RPMI7951 (cell line): ENCODE results near the gene CHN2. TPM values are rescaled to one million over a fixed set of nuclear protein-coding genes. Genes with fewer than 3 reads are reported as not detected.

Experiments
- DNase-seq: peaks from one replicate; pipeline ENCODE4 v3.0.0-alpha.2; 2012; ENCODE audit warnings: low read depth
- total RNA-seq: library from RNA; depleted of rRNA; stranded (reverse); fragments of >200 nt; shearing (Covaris generic); gene quantifications from 2 replicates; pipeline ENCODE4 v1.2.3, GENCODE V29; 2014

CHN2 gene
- total RNA-seq, 1 experiment from 2014 or later, result 0.36 TPM

- no peak for DNase-seq
Measured at GRCh38 chr7:29424984-29425309, 230.4 kb downstream of the CHN2 start.

- DNase-seq, result no peak
Measured at GRCh38 chr7:29426587-29426986, 232.0 kb downstream of the CHN2 start.

DNA sequence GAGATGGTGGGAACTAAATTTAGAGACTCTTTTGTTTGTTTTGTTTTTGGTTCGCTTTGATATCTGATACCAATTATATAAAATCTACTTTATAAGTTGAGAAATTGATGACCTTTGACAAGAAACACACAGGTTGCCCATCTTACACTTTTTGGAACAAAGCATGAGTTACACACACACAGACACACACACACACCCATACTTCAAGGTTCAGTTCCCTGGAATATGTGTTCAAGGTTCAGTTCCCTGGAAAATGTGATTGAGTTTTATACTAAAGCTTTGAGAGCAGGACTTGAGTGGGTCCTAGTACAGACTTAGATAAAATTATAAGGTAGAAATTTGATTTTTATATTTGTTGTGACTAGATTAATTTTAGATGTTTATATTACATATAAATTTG lies 234.8 kb downstream of the CHN2 start:
- no peak for DNase-seq

- no peak for DNase-seq
Measured at GRCh38 chr7:29430279-29430949, 235.8 kb downstream of the CHN2 start.

DNA sequence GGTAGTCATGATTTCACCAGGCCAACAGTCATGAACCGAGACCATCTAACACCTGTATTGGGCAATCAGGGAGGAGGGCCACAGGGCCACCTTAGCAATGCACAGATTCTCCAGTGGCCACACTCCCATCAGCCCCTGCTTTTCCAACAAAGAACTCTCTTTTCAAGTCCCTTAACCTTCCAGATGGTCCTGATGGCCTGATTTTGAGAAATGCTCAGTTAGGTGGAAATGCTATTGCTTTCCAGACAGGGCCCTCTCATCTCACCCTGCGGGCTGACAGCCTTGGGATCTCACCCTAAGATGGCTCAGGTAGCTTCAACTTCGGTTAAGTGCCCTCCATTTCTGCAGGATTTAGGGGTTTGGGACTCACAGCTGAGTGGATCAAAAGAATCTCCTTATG lies 237.1 kb downstream of the CHN2 start:
- DNase-seq, result no peak

GRCh38 chr7:29432721-29433120 lies 238.1 kb downstream of the CHN2 start:
- DNase-seq, result no peak

DNA sequence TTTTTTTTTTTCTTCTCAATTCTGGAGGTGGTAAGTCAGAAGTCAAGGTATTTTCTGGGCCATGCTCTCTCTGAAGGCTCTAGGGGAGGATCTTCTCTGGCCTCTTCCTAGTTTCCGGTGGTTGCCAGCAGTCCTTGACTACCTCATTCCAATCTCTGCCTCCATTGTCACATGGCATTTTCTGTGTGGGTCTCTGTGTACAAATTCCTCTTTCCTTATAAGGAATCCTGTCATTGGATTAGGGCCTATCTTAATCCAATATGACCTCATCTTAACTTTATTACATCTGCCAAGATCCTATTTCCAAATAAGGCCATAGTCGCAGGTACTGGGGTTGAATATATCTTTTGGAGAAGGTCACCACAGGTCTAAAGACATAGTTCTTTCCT lies 239.8 kb downstream of the CHN2 start:
- DNase-seq, result no peak

GRCh38 chr7:29435167-29435566 lies 240.6 kb downstream of the CHN2 start:
- no peak for DNase-seq

GRCh38 chr7:29435902-29436301 lies 241.3 kb downstream of the CHN2 start:
- DNase-seq, result no peak

DNA sequence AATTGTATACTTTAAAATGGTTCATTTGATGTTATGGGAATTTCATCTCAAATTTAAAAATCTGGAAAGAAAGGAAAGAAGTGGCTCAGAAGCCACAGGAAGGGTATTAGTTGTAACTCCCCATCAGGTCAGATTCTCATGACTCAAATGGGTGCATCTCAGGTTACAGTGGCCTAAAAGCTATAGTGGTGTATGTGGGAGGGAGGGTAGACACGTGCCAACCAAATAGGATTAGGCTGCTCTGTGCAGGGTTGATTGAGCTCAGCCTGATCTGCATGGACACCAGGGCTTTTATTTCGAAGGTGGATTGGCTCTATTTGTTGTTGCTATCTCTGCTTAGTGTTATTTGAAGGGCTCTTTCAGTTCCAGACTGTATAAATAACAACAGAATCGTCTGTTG lies 247.6 kb downstream of the CHN2 start:
- peak; percentile 49 for DNase-seq

- DNase-seq, result no peak
Measured at GRCh38 chr7:29443552-29443951, 249.0 kb downstream of the CHN2 start.

DNA sequence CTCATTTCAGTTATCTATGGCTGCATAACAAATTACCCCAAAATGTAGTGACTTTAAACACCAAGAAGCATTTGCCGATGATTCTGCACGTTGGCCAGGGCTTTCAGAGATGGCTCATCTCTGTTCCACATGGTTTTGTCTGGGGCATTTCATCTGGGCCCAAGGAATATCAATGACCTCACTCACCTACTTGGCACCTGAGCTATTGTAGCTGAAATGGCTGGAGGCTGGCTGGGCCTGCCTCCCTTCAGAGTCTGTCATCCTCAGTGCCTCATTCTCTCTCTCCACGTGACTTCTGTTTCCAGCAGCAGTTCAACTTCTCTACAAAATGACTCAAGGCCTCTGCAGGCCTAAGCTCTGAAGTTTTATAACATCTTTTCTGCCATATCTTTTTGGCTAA lies 249.7 kb downstream of the CHN2 start:
- no peak for DNase-seq

DNA sequence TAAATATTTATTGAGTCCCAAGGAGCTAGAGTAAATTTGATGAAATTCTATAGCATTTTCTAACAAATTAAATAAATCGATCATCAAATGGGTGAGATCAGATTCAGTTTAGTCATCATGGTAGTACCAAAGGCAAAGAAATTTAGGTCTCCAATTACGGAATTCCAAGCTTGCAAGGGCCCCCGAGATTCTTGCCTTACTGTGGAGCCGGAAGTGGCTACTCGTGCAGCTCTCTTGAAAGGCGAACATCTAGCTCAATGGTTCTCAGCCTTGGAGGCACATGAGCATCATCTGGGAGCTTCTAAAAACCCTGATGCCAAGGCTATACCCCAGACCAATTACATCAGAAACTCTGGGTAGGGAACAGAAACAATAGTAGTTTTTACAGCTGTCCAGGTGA lies 251.2 kb downstream of the CHN2 start:
- no peak for DNase-seq

- DNase-seq, result no peak
Measured at GRCh38 chr7:29447828-29448227, 253.3 kb downstream of the CHN2 start.

DNA sequence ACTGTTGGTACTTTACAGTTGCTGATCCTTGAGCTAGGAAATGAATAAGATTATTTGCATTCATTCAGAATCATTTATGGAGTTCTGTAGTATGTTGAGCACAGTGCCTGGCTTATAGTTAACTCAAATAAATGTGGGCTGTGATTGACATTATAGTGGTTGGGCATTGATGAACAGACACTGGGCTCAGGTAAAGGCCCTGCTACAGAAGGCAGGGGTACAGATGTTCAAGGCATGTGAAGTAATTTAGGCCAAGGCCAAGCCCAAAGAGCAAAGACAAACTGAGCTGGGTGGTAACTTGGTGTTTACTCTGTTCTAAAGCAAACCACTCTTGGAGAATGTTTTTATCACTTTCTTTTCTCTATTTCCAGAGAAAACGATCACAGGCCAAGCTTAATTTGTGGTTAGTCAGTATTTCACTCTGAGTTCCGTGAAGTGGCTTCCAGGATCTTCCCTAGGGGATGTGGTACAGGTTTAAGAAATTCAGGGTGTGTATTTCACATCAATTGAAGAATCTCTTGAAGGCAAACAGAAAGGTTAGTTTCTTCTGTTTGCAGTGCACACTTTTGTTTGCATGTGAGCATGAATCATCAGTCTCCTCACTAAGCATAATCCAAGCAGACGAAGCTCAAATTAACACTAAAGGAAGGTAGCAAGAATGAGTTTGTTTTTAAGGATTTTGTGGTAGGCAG lies 255.1 kb downstream of the CHN2 start:
- no peak for DNase-seq

DNA sequence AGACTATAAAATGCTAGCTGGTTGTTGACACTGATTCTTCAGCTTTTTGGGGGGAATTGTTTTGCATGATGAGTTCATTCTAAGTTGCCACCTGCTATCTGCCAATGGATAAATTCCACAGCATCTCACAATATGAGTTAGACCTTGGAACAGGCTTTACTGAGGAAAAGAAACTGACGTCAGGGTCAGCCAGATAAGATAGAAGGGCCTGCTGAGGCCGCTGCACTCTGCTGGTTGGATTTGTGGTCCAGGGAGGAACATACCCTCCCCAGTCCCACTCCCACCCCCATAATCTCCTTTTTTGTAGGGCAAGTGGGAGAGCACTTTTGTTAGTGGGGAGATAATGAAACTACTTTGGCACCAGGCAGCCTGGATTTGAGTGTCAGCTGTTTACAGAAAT lies 258.4 kb downstream of the CHN2 start:
- no peak for DNase-seq

- no peak for DNase-seq
Measured at GRCh38 chr7:29454464-29454863, 259.9 kb downstream of the CHN2 start.

- no peak for DNase-seq
Measured at GRCh38 chr7:29454899-29455451, 260.4 kb downstream of the CHN2 start.

DNA sequence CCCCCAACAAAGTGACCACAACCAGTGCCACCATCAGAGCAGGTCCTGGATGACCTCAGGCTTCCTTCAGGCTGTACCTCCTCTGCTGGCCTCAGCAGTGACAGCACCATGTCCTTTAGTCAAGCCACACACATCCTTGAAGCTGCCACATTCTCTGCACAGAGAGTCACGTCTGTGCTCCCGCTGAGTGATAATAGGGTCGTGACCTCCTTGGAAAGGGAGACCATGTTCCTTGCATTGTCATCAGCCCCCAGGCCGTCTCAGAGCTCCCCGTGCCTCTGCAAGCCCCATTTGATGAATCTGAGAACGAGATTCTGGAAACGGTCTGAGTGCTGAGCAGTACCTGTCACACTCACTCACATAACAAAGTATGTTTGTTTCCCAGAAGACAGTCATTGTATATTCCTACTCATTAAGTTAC lies 262.6 kb downstream of the CHN2 start:
- DNase-seq, result peak; percentile 35

DNA sequence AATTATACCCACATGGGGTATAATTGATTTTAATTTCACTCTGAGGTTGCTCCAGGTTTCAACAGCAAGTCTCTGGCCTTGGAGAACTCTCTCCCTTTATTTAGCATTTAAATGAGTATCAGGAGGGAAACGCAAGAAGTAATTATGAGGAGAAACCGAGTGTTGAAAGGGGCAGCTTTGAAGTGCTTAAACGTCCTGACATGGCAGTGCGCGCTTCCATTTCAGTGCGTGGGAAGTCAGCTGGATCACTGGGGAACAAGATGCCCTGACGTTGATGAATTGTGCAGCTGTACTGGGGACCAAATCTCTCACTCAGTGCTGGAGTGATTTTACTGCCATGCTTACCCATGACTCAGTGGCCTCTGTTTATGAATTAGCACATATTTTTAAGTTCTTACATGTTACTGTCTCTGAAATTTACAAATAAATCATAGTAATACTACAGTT lies 263.0 kb downstream of the CHN2 start:
- DNase-seq, result peak; percentile 11

GRCh38 chr7:29458933-29459332 lies 264.4 kb downstream of the CHN2 start:
- no peak for DNase-seq

DNA sequence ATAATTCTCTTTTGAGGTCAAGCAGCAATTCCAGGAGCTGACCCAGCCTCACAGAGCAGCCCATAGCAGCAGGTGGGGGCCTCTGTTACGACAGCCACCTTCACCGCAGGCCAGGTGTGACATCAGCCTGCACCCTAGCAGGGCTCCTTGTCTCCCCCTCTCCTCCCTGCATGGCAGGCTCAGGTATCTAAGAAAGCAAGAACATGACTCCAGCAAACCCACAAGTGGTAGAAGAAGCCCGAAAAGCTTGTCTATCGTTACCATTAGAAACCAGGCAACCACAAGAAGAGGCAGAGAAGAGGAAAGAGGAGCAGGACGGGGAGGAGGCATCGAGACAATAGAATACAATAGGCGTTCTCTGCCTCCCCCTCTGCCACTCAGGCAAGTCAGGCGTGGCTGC lies 265.0 kb downstream of the CHN2 start:
- DNase-seq, result no peak

- no peak for DNase-seq
Measured at GRCh38 chr7:29461996-29462395, 267.4 kb downstream of the CHN2 start.
